Testis (tissue), 3 donors: Measurements from ENCODE around the gene IL18RAP. TPM values are rescaled to one million over a fixed set of nuclear protein-coding genes. Genes with fewer than 3 reads are reported as not detected.

Experiments used
- DNase-seq: peaks from one replicate; pipeline ENCODE4 v3.0.0-alpha.2; 2019
- H3K27ac ChIP-seq, 2 donors: fragments of 200-600 bp; sonication (generic); one replicate each; pipeline ENCODE4 v1.5.1; 2019
- H3K27me3 ChIP-seq: fragments of 200-600 bp; sonication (generic); one replicate; pipeline ENCODE4 v1.5.1; 2019
- H3K36me3 ChIP-seq: fragments of 200-600 bp; sonication (generic); one replicate; pipeline ENCODE4 v1.5.1; 2017; ENCODE audit warnings: low read depth; ENCODE audit errors: missing control alignments
- H3K4me1 ChIP-seq: fragments of 200-600 bp; sonication (generic); one replicate; pipeline ENCODE4 v1.5.1; 2019
- H3K4me3 ChIP-seq, 2 donors: fragments of 200-600 bp; sonication (generic); one replicate each; pipeline ENCODE4 v1.5.1; 2017 to 2019
- H3K9me3 ChIP-seq: fragments of 200-600 bp; sonication (generic); one replicate; pipeline ENCODE4 v1.5.1; 2017
- CTCF ChIP-seq, 3 experiments: fragments of 450-650 bp in 2 of 3; fragments of 200-600 bp in 1 of 3; sonication (generic) in 1 of 3; IDR thresholded peaks; one replicate each; pipeline ENCODE4 v1.5.1; 2016 to 2019; ENCODE audit warnings: antibody characterized with exemption in 3 of 3, mild to moderate bottlenecking in 2 of 3, moderate library complexity in 1 of 3
- POLR2A ChIP-seq: fragments of 450-650 bp; IDR thresholded peaks from one replicate; pipeline ENCODE4 v1.6.1; 2017; ENCODE audit warnings: antibody characterized with exemption, mild to moderate bottlenecking, moderate library complexity
- WGBS, 2 donors: methylation state at CpG; one replicate each; pipeline ENCODE4 v1.1.5; 2018; 5-methylcytosine and 5-hydroxymethylcytosine counted together
- intact Hi-C: fragments of 100-400 bp; cut with DNase I; formaldehyde crosslinking; loops from one replicate; pipeline ENCODE4 v1.15.1; 2023; ENCODE audit warnings: low total_unique reads
- polyA plus RNA-seq: library from polyadenylated mRNA; stranded (reverse); fragments of 350-450 nt; fragmentation: Illumina TruSeq; extraction: RNeasy Lipid Tissue Mini Kit (QIAGEN cat#74804); gene quantifications from one replicate; pipeline ENCODE4 v1.2.3, GENCODE V29; 2014; ENCODE audit warnings: low read depth, low replicate concordance; ENCODE audit not compliant: insufficient read depth
- total RNA-seq, 2 donors: library from RNA; depleted of rRNA; stranded (reverse); fragments of >200 nt; gene quantifications; one replicate each; pipeline ENCODE4 v1.2.3, GENCODE V29; 2016

The IL18RAP gene
- total and polyA plus RNA-seq, 3 donors from 2014 or later = 0.16 to 2.4 (median 0.47) TPM

GRCh38 chr2:102433973-102434654 lies 11.2 kb downstream of the IL18RAP start:
- no peak for TF ChIP-seq POLR2A
- no peak for TF ChIP-seq CTCF (IDR thresholded peaks at IDR 0.05)
- intact Hi-C loops = no loop called here
- WGBS, 2 donors = 90 to 91% methylated on average over 4 of the region's 4 CpGs
- Histone ChIP-seq H3K9me3 (no peaks in the 10 kb centered on the region), H3K36me3 (no peaks in the 10 kb centered on the region), H3K4me1 (no peaks in the 10 kb centered on the region), H3K27ac (no peak overlapping the region), H3K4me3 (no peak overlapping the region), H3K27me3 (no peaks in the 10 kb centered on the region)
- DNase-seq = no peak

- Histone ChIP-seq H3K9me3 (no peaks in the 10 kb centered on the region), H3K27me3 (no peaks in the 10 kb centered on the region), H3K36me3 (no peaks in the 10 kb centered on the region), H3K27ac (no peak overlapping the region), H3K4me1 (no peaks in the 10 kb centered on the region), H3K4me3 (no peak overlapping the region)
- no peak for TF ChIP-seq POLR2A
- TF ChIP-seq CTCF (IDR thresholded peaks at IDR 0.05) = no peak
- DNase-seq = no peak
- WGBS, 2 donors = 89 to 92% methylated on average over 2 of the region's 2 CpGs
- intact Hi-C loops = no loop called here
These were observed 11.9 kb downstream of the IL18RAP start for GRCh38 chr2:102434655-102435381.

- Histone ChIP-seq H3K9me3 (no peaks in the 10 kb centered on the region), H3K27ac (no peak overlapping the region), H3K36me3 (no peaks in the 10 kb centered on the region), H3K4me1 (no peaks in the 10 kb centered on the region), H3K4me3 (no peak overlapping the region), H3K27me3 (no peaks in the 10 kb centered on the region)
- DNase-seq = no peak
- intact Hi-C loops = no loop called here
- 86 to 90% methylated on average over 2 of the region's 2 CpGs for WGBS, 2 donors
- TF ChIP-seq POLR2A (no peak), CTCF (IDR thresholded peaks at IDR 0.05) (no peak)
These were observed 12.8 kb downstream of the IL18RAP start for GRCh38 chr2:102435741-102436140.

- Histone ChIP-seq H3K27me3 (no peaks in the 10 kb centered on the region), H3K36me3 (no peaks in the 10 kb centered on the region), H3K9me3 (no peaks in the 10 kb centered on the region), H3K27ac (no peak overlapping the region), H3K4me1 (no peaks in the 10 kb centered on the region), H3K4me3 (no peak overlapping the region)
- WGBS, 2 donors = 31 to 33% methylated on average over 3 of the region's 3 CpGs
- TF ChIP-seq POLR2A = no peak
- no peak for TF ChIP-seq CTCF (IDR thresholded peaks at IDR 0.05)
- no peak for DNase-seq
- intact Hi-C loops = no loop called here
These were observed 13.4 kb downstream of the IL18RAP start for GRCh38 chr2:102436323-102436722.
